ENCODE results near the gene TMEM115.

The TMEM115 gene

DNA sequence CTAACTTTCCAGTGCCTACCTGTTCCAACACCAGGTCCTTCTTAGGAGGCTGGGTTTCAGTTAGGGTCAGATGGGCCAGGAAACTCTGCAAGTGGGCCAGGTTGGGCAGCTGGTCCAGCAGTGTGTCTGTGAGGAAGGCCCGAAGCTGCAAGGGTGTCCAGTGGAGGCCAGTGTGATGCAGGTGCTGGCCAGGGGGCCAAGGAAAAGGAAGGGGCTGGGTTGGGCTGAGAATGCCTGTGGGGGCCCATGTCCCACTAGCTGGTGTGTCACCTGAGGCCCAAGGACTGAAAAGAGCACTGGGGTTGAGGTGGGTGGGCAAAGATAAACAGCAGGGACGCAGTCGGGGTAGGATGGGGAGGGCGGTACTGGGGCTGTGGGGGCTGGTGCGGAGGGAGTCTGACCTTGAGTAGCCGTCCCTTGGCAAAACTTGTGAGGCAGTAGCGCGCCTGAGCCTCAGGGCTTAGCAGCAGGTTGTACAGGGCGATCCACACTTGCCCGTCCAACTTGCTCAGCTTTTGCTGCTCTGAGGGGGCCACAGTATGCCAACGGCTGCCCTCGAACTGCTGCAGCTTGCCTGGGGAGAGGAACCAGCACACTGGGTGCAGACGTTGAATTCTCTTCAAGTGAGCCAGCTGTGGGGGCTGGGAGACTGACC is 17.2 kb downstream of the TMEM115 start:
- no peak overlapping the region for H3K4me3 ChIP-seq (ENCODE audit: low read depth, low read length)

DNA sequence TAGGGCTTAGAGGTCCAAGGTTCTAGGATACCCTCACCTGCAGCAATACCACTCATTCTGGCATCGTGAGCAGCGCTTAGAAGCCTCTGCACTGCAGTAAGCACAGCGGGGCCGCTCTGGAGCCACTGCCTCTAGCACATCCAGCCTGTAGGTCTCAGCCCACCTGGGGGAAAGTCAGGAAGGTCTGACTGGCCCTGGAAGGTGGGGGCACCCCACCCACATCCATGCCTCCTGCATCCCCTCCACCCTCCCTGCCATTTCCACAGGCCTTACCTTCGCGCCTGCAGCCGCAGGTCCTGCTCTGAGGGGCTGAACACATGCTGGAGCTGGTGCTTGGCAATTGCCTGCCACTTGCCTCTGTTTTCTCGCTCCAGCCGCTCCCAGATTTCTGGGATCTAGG is 17.8 kb downstream of the TMEM115 start:
- Histone ChIP-seq H3K36me3 (peaks cover 5% of the 10 kb centered on the region), H3K4me3 (ENCODE audit: low read depth, low read length) (no peak overlapping the region), H3K27ac (no peak overlapping the region), H3K27me3 (ENCODE audit: insufficient read depth, low read depth, severe bottlenecking) (no peaks in the 10 kb centered on the region), H3K9me3 (ENCODE audit: severe bottlenecking) (no peaks in the 10 kb centered on the region)
- no peak for DNase-seq
- TF ChIP-seq, protein P1, sequence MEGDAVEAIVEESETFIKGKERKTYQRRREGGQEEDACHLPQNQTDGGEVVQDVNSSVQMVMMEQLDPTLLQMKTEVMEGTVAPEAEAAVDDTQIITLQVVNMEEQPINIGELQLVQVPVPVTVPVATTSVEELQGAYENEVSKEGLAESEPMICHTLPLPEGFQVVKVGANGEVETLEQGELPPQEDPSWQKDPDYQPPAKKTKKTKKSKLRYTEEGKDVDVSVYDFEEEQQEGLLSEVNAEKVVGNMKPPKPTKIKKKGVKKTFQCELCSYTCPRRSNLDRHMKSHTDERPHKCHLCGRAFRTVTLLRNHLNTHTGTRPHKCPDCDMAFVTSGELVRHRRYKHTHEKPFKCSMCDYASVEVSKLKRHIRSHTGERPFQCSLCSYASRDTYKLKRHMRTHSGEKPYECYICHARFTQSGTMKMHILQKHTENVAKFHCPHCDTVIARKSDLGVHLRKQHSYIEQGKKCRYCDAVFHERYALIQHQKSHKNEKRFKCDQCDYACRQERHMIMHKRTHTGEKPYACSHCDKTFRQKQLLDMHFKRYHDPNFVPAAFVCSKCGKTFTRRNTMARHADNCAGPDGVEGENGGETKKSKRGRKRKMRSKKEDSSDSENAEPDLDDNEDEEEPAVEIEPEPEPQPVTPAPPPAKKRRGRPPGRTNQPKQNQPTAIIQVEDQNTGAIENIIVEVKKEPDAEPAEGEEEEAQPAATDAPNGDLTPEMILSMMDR (IDR thresholded peaks at IDR 0.05; ENCODE audit: low read depth, low read length) = no peak

More for the DNA sequence above, 17.2 kb downstream of the TMEM115 start:
- Histone ChIP-seq H3K27ac (no peak overlapping the region), H3K9me3 (ENCODE audit: severe bottlenecking) (no peaks in the 10 kb centered on the region), H3K27me3 (ENCODE audit: insufficient read depth, low read depth, severe bottlenecking) (no peaks in the 10 kb centered on the region), H3K36me3 (peaks cover 4% of the 10 kb centered on the region)
- TF ChIP-seq, protein P1 (IDR thresholded peaks at IDR 0.05; ENCODE audit: low read depth, low read length) = no peak
- DNase-seq = no peak

DNA sequence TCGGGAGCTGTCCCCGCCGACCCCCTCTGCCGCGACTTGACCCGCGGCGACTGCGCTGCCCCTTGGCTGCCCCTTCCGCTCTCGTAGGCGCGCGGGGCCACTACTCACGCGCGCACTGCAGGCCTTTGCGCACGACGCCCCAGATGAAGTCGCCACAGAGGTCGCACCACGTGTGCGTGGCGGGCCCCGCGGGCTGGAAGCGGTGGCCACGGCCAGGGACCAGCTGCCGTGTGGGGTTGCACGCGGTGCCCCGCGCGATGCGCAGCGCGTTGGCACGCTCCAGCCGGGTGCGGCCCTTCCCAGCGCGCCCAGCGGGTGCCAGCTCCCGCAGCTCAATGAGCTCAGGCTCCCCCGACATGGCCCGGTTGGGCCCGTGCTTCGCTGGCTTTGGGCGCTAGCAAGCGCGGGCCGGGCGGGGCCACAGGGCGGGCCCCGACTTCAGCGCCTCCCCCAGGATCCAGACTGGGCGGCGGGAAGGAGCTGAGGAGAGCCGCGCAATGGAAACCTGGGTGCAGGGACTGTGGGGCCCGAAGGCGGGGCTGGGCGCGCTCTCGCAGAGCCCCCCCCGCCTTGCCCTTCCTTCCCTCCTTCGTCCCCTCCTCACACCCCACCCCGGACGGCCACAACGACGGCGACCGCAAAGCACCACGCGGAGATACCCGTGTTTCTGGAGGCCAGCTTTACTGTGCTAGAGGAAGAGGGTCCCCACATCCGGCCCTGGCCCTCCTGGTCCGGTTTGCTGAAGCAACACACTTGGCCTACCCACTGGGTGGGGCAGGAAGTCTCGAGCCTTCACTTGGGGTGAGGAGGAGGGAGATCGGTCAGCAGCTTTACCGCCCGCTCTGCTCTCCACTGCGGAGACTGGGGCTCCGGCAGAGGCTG is 18.6 kb downstream of the TMEM115 start, which contains the start of gene RASSF1:
Gene RASSF1, minus strand, starts transcription at position 389 of the 882 bp plus-strand sequence. Its CDS starts 31 bp downstream, at position 358.
- TF ChIP-seq, protein P1 (IDR thresholded peaks at IDR 0.05; ENCODE audit: low read depth, low read length) = no peak
- Histone ChIP-seq H3K27ac (no peak within 1 kb of the TSS), H3K27me3 (ENCODE audit: insufficient read depth, low read depth, severe bottlenecking) (no peaks in the 10 kb centered on the region), H3K4me3 (ENCODE audit: low read depth, low read length) (no peak within 1 kb of the TSS), H3K36me3 (peaks cover 8% of the 10 kb centered on the region), H3K9me3 (ENCODE audit: severe bottlenecking) (no peaks in the 10 kb centered on the region)
- DNase-seq = no peak

DNA sequence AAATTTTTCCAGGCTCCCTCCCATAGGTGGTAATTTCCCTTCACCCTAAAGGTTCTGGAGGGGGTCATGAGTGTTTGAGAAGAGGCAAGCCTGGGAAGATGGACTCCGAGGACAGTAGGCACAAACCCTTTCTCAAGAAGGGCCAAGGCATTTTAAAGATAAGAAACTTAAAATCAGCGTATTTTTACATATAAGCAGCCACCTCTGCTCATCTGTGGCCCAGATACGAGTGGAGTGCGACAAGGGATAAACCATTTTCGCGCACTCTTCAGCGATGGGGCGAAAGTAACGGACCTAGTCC is 19.2 kb downstream of the TMEM115 start:
- no peak for DNase-seq
- no peak overlapping the region for H3K4me3 ChIP-seq (ENCODE audit: low read depth, low read length)
- H3K9me3 ChIP-seq (ENCODE audit: severe bottlenecking) = no peaks in the 10 kb centered on the region
- H3K27me3 ChIP-seq (ENCODE audit: insufficient read depth, low read depth, severe bottlenecking) = no peaks in the 10 kb centered on the region
- peaks cover 13% of the 10 kb centered on the region for H3K36me3 ChIP-seq
- no peak overlapping the region for H3K27ac ChIP-seq
- TF ChIP-seq, protein P1 (IDR thresholded peaks at IDR 0.05; ENCODE audit: low read depth, low read length) = no peak

DNA sequence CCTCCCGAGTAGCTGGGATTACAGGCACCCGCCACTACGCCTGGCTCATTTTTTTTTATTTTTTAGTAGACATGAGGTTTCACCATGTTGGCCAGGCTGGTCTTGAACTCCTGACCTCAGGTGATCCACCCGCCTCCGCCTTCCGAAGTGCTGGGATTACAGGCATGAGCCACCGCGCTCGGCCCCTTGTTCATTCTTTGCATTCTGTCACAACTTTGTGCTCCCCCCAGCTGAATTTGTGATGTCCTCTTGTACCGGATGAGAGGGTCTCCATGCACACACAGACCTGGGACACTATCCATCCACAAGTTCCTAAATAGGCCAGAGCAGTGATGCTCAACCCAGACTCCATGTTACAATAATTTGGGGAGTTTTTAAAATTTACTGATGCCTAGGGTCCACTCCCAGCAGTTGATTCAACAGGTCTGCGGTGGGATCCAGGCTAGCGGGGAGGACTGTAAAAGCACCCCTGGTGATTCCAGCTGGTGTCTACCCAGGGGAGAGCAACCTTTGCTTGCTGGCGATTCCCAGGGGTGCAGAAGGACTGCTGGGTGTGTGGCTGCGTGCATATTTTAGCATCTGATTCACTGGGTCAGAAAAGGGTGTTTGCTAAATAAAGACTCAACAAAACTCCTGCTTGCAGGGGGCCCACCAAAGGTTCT is 19.7 kb downstream of the TMEM115 start:
- Histone ChIP-seq H3K9me3 (ENCODE audit: severe bottlenecking) (no peaks in the 10 kb centered on the region), H3K4me3 (ENCODE audit: low read depth, low read length) (no peak overlapping the region), H3K27ac (no peak overlapping the region), H3K36me3 (peaks cover 17% of the 10 kb centered on the region), H3K27me3 (ENCODE audit: insufficient read depth, low read depth, severe bottlenecking) (no peaks in the 10 kb centered on the region)
- DNase-seq = no peak
- TF ChIP-seq, protein P1 (IDR thresholded peaks at IDR 0.05; ENCODE audit: low read depth, low read length) = no peak
